ENCODE data around the gene SSBP3. TPM values are rescaled to one million over a fixed set of nuclear protein-coding genes. Genes with fewer than 3 reads are reported as not detected.

SSBP3 gene
- total RNA-seq, 1 experiment from 2014 or later = 37.5 TPM

- ATAC-seq (no peak), DNase-seq (ENCODE audit: low read depth, low spot score) (no peak)
- Histone ChIP-seq H4K20me1 (ENCODE audit: insufficient read depth) (no peaks in the 10 kb centered on the region; the same call in 1 of the 2 replicates), H3K9me2 (ENCODE audit: insufficient read depth) (no peaks in the 10 kb centered on the region), H3K36me3 (ENCODE audit: control insufficient read depth in 1 of 2, insufficient read depth in 2 of 2, low read length in 2 of 2) (no peaks in the 10 kb centered on the region; a peak in 1 of 4 replicates), H3K9me3 (ENCODE audit: control insufficient read depth in 1 of 2, insufficient read depth in 1 of 2, low read depth in 1 of 2, low read length in 2 of 2) (no peaks in the 10 kb centered on the region), H3K27me3 (ENCODE audit: insufficient read depth, low read length) (no peaks in the 10 kb centered on the region), H3K27ac (ENCODE audit: low read depth, low read length) (no peak overlapping the region), H3K9ac (ENCODE audit: low read length) (no peak overlapping the region), H3K79me2 (ENCODE audit: insufficient read depth, low read length) (no peaks in the 10 kb centered on the region), H3K4me2 (ENCODE audit: low read length) (no peak overlapping the region), H3K4me3 (replicated peaks in 1 of 2; ENCODE audit: low read depth in 1 of 2, low read length in 2 of 2) (no peak overlapping the region), H3K4me1 (ENCODE audit: control insufficient read depth in 1 of 2, insufficient read depth in 2 of 2, low read length in 2 of 2) (peaks cover 0 to 10% of the 10 kb centered on the region in 2 experiments; a peak in 1 of 4 replicates), H2AFZ (ENCODE audit: low read depth, low read length, poor library complexity, severe bottlenecking) (no peak overlapping the region)
- BruUV-seq (replicated peaks) = no TSS peak
- TF ChIP-seq ELF1 (IDR thresholded peaks at IDR 0.05; ENCODE audit: borderline replicate concordance, low read depth) = no peak
- TF ChIP-seq CEBPB (IDR thresholded peaks at IDR 0.05; ENCODE audit: low read depth) = no peak
- TF ChIP-seq ZBTB33 (IDR thresholded peaks at IDR 0.05; ENCODE audit: extremely low read depth, insufficient replicate concordance, low read length) = no peak
- no peak for TF ChIP-seq EZH2phosphoT487 (IDR thresholded peaks at IDR 0.05; ENCODE audit: borderline replicate concordance)
- no peak for TF ChIP-seq YY1 (IDR thresholded peaks at IDR 0.05; ENCODE audit: extremely low read depth, insufficient replicate concordance, low read depth, low read length)
- no peak for TF ChIP-seq SRF (IDR thresholded peaks at IDR 0.05; ENCODE audit: low read depth)
- no peak for TF ChIP-seq POLR2A (IDR thresholded peaks at IDR 0.05; ENCODE audit: borderline replicate concordance, extremely low read depth, insufficient read depth, insufficient read length)
- no peak for TF ChIP-seq CBX3 (IDR thresholded peaks at IDR 0.05; ENCODE audit: low read depth)
- TF ChIP-seq, protein P1, sequence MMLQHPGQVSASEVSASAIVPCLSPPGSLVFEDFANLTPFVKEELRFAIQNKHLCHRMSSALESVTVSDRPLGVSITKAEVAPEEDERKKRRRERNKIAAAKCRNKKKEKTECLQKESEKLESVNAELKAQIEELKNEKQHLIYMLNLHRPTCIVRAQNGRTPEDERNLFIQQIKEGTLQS (IDR thresholded peaks at IDR 0.05) = no peak
- TF ChIP-seq, protein P2, sequence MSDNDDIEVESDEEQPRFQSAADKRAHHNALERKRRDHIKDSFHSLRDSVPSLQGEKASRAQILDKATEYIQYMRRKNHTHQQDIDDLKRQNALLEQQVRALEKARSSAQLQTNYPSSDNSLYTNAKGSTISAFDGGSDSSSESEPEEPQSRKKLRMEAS (IDR thresholded peaks at IDR 0.05) = no peak
- no peak for TF ChIP-seq EZH2 (IDR thresholded peaks at IDR 0.05)
- TF ChIP-seq POLR2AphosphoS5 (IDR thresholded peaks at IDR 0.05; ENCODE audit: low read depth, low read length) = no peak
- ChIA-PET POLR2A (no interaction called here), CTCF (no interaction called here), RAD21 (ENCODE audit: low non-redundant PET in 1 of 2, low total read pairs in 2 of 2, uncharacterized antibody in 2 of 2, unreplicated experiment in 2 of 2) (no interaction called here)
- intact Hi-C loops (cut with micrococcal nuclease) = no loop called here
Measured at GRCh38 chr1:54358503-54359168, 47.6 kb downstream of the SSBP3 start.
